Stimulated activated naive CD8-positive, alpha-beta T cell treated with anti-CD3 and anti-CD28 coated beads, Interleukin-15, Interleukin-2, amounts not matched to agents 100 U/mL and 50 U/mL, for 24 hours (primary cell): Measurements from ENCODE around the gene DNAJB1.

ENCODE experiments used
- ATAC-seq: fragments of 150-1000 bp; cut with Tn5 transposase; one replicate; pipeline ENCODE4 v1.10.0; 2021
- DNase-seq: peaks from one replicate; pipeline ENCODE4 v3.0.0; 2021

The DNAJB1 gene

DNA sequence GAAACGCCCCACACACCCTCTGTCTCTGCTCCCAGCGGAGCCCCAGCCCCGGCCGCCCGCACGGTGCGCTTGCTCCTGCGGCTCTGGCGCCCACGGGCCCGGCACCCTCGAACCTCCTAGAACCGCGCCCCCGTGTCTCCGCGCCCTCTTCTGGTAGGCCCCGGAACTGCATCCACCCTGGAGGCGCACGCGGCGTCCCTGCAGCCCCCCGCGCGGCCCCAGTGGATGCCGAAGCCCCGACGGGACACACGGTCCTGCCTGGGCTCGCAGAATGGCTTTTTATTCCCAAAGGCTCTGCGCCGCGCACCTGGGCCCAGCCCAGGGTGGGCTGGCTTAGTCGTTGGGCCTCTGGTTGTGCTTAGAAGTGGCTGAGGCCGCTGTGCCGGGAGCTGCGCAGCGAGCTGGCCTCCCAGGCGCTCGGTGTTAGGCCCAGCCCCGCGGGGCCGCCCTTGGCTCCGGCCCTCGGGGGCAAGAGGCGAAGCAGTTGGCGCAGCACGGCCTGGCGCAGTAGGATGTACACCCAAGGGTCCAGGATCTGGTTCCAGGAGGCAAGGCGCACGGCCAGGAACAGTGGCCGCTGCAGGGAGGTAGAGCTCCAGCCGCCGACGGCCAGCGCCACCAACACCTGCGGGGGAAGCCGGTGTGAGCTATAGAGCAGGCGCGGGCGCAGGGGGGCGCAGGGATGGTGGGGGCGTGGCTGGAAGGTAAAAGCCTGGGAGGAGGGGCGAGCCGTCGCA, 45.8 kb downstream of the DNAJB1 start:
- peak; percentile 95 for DNase-seq
- peak; percentile 55 for ATAC-seq

GRCh38 chr19:14471436-14472187, 46.6 kb downstream of the DNAJB1 start:
- DNase-seq: no peak
- ATAC-seq: no peak

DNA sequence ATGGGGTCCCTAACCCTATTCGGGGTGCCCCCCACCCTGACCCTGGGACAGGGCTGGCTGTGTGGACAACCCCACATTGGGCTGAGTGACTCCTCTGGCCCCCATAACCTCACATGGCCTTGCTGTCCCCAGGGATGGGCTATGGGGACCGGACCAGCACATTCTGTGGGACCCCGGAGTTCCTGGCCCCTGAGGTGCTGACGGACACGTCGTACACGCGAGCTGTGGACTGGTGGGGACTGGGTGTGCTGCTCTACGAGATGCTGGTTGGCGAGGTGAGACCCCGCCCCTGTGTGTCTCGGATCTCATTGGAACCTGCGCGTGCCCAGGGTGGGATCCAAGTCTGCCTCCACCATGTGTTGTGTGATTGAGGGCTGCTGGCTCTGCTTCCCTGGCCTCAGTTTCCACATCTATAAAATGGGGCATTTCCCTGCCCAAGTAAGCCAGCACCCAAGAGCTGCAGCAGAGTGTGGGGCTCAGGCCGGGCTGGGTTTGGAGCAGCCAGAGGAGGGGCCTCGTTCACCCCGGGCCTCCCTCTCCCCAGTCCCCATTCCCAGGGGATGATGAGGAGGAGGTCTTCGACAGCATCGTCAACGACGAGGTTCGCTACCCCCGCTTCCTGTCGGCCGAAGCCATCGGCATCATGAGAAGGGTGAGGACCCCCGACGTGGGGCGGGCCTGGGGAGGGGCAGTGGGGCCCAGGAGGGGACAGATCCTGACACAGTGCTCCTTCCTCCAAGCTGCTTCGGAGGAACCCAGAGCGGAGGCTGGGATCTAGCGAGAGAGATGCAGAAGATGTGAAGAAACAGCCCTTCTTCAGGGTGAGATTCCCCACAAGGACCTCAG, 47.9 kb downstream of the DNAJB1 start:
- ATAC-seq (no peak), DNase-seq (no peak)

GRCh38 chr19:14467816-14468215, 50.4 kb downstream of the DNAJB1 start:
- no peak for DNase-seq
- ATAC-seq: no peak

- no peak for ATAC-seq
- no peak for DNase-seq
Measured at GRCh38 chr19:14467391-14467790, 50.8 kb downstream of the DNAJB1 start.
